SKM-1 treated with dmso at 0.1 percent for 144 hours (cell line): ENCODE data around the gene ATXN1.
"Not testable (repeated sequence)": the region's sequence is repeated elsewhere in the genome, so short reads cannot be mapped to it uniquely, and the experiment has no call there.

Experiments
- DNase-seq: peaks from one replicate; lab custom pipeline; 2025; ENCODE audit not compliant: unreplicated experiment; lab: John Stamatoyannopoulos, UW

The ATXN1 gene

GRCh38 chr6:16625291-16626265 lies 135.7 kb downstream of the ATXN1 start:
- DNase-seq: no peak

GRCh38 chr6:16624636-16625290 lies 136.5 kb downstream of the ATXN1 start:
- DNase-seq: no peak

GRCh38 chr6:16623731-16624130 lies 137.5 kb downstream of the ATXN1 start:
- no peak for DNase-seq

GRCh38 chr6:16623029-16623653 lies 138.1 kb downstream of the ATXN1 start:
- no peak for DNase-seq

GRCh38 chr6:16622193-16622592 lies 139.1 kb downstream of the ATXN1 start:
- DNase-seq: no peak

GRCh38 chr6:16621002-16621401 lies 140.3 kb downstream of the ATXN1 start:
- no peak for DNase-seq

GRCh38 chr6:16619777-16620176 lies 141.5 kb downstream of the ATXN1 start:
- DNase-seq: no peak

- DNase-seq: no peak
These were observed 142.3 kb downstream of the ATXN1 start for GRCh38 chr6:16618962-16619361.

GRCh38 chr6:16615215-16615614 lies 146.0 kb downstream of the ATXN1 start:
- DNase-seq: not testable (repeated sequence)

GRCh38 chr6:16614143-16614542 lies 147.1 kb downstream of the ATXN1 start:
- DNase-seq: not testable (repeated sequence)

- not testable (repeated sequence) for DNase-seq
These were observed 147.8 kb downstream of the ATXN1 start for GRCh38 chr6:16613504-16613903.

- DNase-seq: no peak
These were observed 152.8 kb downstream of the ATXN1 start for GRCh38 chr6:16608444-16608843.

- DNase-seq: no peak
These were observed 159.2 kb downstream of the ATXN1 start for GRCh38 chr6:16602035-16602434.

- DNase-seq: no peak
These were observed 160.6 kb downstream of the ATXN1 start for GRCh38 chr6:16600701-16601100.

- DNase-seq: no peak
These were observed 161.2 kb downstream of the ATXN1 start for GRCh38 chr6:16600026-16600425.

- no peak for DNase-seq
These were observed 164.5 kb downstream of the ATXN1 start for GRCh38 chr6:16596616-16597331.

GRCh38 chr6:16595514-16596120 lies 165.6 kb downstream of the ATXN1 start:
- DNase-seq: no peak

- DNase-seq: no peak
These were observed 166.4 kb downstream of the ATXN1 start for GRCh38 chr6:16594849-16595248.

GRCh38 chr6:16592223-16592911 lies 168.9 kb downstream of the ATXN1 start:
- no peak for DNase-seq
